Karpas-422 (cell line): ENCODE measurements around the gene S100G. TPM values are rescaled to one million over a fixed set of nuclear protein-coding genes. Genes with fewer than 3 reads are reported as not detected.

Experiments
- DNase-seq: peaks from one replicate; pipeline ENCODE4 v3.0.0-alpha.2; 2015
- H2AFZ ChIP-seq: fragments of 200-600 bp; sonication (generic); 2 replicates; pipeline ENCODE4 v1.6.1; 2014; ENCODE audit warnings: antibody characterized with exemption, low read length, mixed read lengths
- H3K27ac ChIP-seq: fragments of 200-600 bp; sonication (generic); 2 replicates; pipeline ENCODE4 v1.5.1; 2014; ENCODE audit warnings: mild to moderate bottlenecking, low read length, moderate library complexity
- H3K27me3 ChIP-seq: fragments of 200-600 bp; sonication (generic); 2 replicates; pipeline ENCODE4 v1.6.1; 2014; ENCODE audit warnings: low read length, mixed read lengths
- H3K36me3 ChIP-seq: fragments of 200-600 bp; sonication (generic); 2 replicates; pipeline ENCODE4 v1.6.1; 2014; ENCODE audit warnings: low read length, mixed read lengths; ENCODE audit not compliant: insufficient read depth
- H3K4me1 ChIP-seq: fragments of 200-600 bp; sonication (generic); 2 replicates; pipeline ENCODE4 v1.6.1; 2014; ENCODE audit warnings: mild to moderate bottlenecking, low read length, mixed read lengths
- H3K4me2 ChIP-seq: fragments of 200-600 bp; sonication (generic); 2 replicates; pipeline ENCODE4 v1.6.1; 2014; ENCODE audit warnings: low read length, low read depth, mild to moderate bottlenecking; ENCODE audit not compliant: poor library complexity, severe bottlenecking
- H3K4me3 ChIP-seq: fragments of 200-600 bp; sonication (generic); 2 replicates; pipeline ENCODE4 v1.5.1; 2014; ENCODE audit warnings: mild to moderate bottlenecking, antibody characterized with exemption, low read length, mixed read lengths
- H3K79me2 ChIP-seq: fragments of 200-600 bp; sonication (generic); 2 replicates; pipeline ENCODE4 v1.6.1; 2014; ENCODE audit warnings: mild to moderate bottlenecking, low read length, mixed read lengths
- H3K9ac ChIP-seq: fragments of 200-600 bp; sonication (generic); 2 replicates; pipeline ENCODE4 v1.6.0; 2014; ENCODE audit warnings: low read length
- H3K9me2 ChIP-seq: fragments of 200-600 bp; sonication (generic), shearing (Covaris generic); replicated peaks from 2 replicates; pipeline ENCODE4 v1.6.0; 2014; ENCODE audit warnings: mild to moderate bottlenecking, low read length, moderate library complexity; ENCODE audit not compliant: insufficient read depth
- H3K9me3 ChIP-seq: fragments of 300-700, 200-600 bp; sonication (generic); 2 replicates; pipeline ENCODE4 v1.6.1; 2014; ENCODE audit warnings: low read length, mixed read lengths
- H4K20me1 ChIP-seq: fragments of 200-600 bp; sonication (generic); 2 replicates; pipeline ENCODE4 v1.6.1; 2014; ENCODE audit warnings: mild to moderate bottlenecking, antibody characterized with exemption, low read length, low read depth; ENCODE audit not compliant: insufficient read depth
- total RNA-seq: library from RNA; depleted of rRNA; stranded (reverse); fragments of >200 nt; shearing (Covaris generic); gene quantifications from 2 replicates; pipeline ENCODE4 v1.2.3, GENCODE V29; 2014; ENCODE audit warnings: low replicate concordance

S100G gene
- total RNA-seq, 1 experiment from 2014 or later: not detected

DNA sequence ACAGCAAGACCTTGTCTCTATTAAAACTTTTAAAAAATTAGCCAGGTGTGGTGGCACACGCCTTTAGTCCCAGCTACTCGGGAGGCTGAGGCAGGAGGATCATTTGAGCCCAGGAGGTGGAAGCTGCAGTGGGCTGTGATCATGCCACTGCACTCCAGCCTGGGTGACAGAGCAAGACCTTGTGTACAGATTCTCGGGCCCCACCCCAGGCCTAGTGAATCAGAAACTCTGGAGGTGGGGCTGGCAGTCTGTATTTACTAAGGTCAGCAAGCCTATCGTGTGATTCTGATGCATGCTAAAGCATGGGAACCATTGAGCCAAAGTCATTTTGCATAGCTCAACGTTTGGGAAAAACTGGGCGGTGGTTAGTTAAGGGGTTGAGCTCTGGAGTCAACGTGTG, 3.5 kb downstream of the S100G start:
- Histone ChIP-seq H3K9me3 (no peaks in the 10 kb centered on the region), H3K79me2 (no peaks in the 10 kb centered on the region), H3K9me2 (no peaks in the 10 kb centered on the region), H3K4me2 (no peak overlapping the region), H4K20me1 (no peaks in the 10 kb centered on the region), H3K4me1 (no peaks in the 10 kb centered on the region), H3K36me3 (no peaks in the 10 kb centered on the region), H3K9ac (no peak overlapping the region), H3K27ac (no peak overlapping the region), H3K27me3 (no peaks in the 10 kb centered on the region), H2AFZ (no peak overlapping the region), H3K4me3 (no peak overlapping the region)
- no peak for DNase-seq

- Histone ChIP-seq H3K79me2 (no peaks in the 10 kb centered on the region), H3K36me3 (no peaks in the 10 kb centered on the region), H2AFZ (no peak overlapping the region), H3K4me2 (no peak overlapping the region), H3K9ac (no peak overlapping the region), H3K9me2 (no peaks in the 10 kb centered on the region), H4K20me1 (no peaks in the 10 kb centered on the region), H3K4me3 (no peak overlapping the region), H3K4me1 (no peaks in the 10 kb centered on the region), H3K27ac (no peak overlapping the region), H3K9me3 (no peaks in the 10 kb centered on the region), H3K27me3 (no peaks in the 10 kb centered on the region)
- DNase-seq: no peak
These were observed 4.1 kb downstream of the S100G start for GRCh38 chrX:16654093-16654492.

- H3K9ac ChIP-seq: no peak overlapping the region
- no peaks in the 10 kb centered on the region for H3K9me2 ChIP-seq
- no peaks in the 10 kb centered on the region for H3K79me2 ChIP-seq
- no peak overlapping the region for H3K4me3 ChIP-seq
- no peak overlapping the region for H3K27ac ChIP-seq
- no peaks in the 10 kb centered on the region for H4K20me1 ChIP-seq
- DNase-seq: no peak
- no peaks in the 10 kb centered on the region for H3K27me3 ChIP-seq
- no peaks in the 10 kb centered on the region for H3K36me3 ChIP-seq
- H3K4me2 ChIP-seq: no peak overlapping the region
- no peak overlapping the region for H2AFZ ChIP-seq
- no peaks in the 10 kb centered on the region for H3K4me1 ChIP-seq
- no peaks in the 10 kb centered on the region for H3K9me3 ChIP-seq
These were observed 8.3 kb downstream of the S100G start for GRCh38 chrX:16658284-16658683.

GRCh38 chrX:16659321-16659720, 9.4 kb downstream of the S100G start:
- Histone ChIP-seq H3K4me1 (no peaks in the 10 kb centered on the region), H3K9me2 (no peaks in the 10 kb centered on the region), H3K79me2 (no peaks in the 10 kb centered on the region), H3K27me3 (no peaks in the 10 kb centered on the region), H3K27ac (no peak overlapping the region), H3K9me3 (no peaks in the 10 kb centered on the region), H2AFZ (no peak overlapping the region), H4K20me1 (no peaks in the 10 kb centered on the region), H3K36me3 (no peaks in the 10 kb centered on the region), H3K4me3 (no peak overlapping the region), H3K9ac (no peak overlapping the region), H3K4me2 (no peak overlapping the region)
- DNase-seq: no peak

DNA sequence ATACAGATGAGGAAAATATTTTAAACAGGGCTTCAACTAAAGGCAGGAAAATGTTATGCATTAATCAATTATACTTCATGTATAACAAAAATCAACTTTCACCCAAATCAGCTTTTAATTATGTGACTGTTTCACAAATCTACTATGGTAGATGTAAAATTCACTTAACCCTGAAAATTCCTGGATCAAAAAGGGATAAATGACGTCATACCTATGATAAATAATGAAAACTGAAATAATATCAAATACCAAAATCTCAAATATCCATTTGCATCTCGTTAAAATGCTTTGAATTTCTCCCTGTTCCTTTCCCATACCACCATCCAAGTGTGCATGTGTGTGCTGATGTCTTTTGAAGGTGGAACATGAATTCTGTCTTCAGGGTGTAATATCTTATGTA, 11.5 kb downstream of the S100G start:
- Histone ChIP-seq H3K79me2 (no peaks in the 10 kb centered on the region), H3K27ac (no peak overlapping the region), H3K27me3 (no peaks in the 10 kb centered on the region), H3K9ac (no peak overlapping the region), H3K36me3 (no peaks in the 10 kb centered on the region), H3K4me1 (no peaks in the 10 kb centered on the region), H3K4me2 (no peak overlapping the region), H4K20me1 (no peaks in the 10 kb centered on the region), H3K9me2 (no peaks in the 10 kb centered on the region), H3K9me3 (no peaks in the 10 kb centered on the region), H2AFZ (no peak overlapping the region), H3K4me3 (no peak overlapping the region)
- no peak for DNase-seq

DNA sequence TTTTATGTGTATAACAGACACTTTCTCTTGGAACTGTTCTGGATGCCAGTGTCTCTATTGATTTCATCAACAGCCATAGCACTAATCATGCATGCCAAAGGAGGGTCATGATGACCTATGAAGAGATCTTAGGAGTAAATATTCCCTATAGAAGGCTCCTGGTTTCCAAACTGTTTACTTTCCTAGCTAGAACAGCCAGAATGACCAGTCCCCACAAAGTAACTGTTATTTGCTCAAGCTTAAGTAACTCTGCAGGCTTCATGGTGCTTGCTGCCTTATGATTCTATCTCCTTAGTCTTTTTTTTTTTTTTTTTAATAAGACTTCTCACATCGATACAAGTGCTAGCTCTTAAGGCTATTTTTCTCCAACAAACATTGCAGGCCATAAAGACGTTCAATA, 12.4 kb downstream of the S100G start:
- H2AFZ ChIP-seq: no peak overlapping the region
- DNase-seq: no peak
- no peaks in the 10 kb centered on the region for H3K4me1 ChIP-seq
- H3K27me3 ChIP-seq: no peaks in the 10 kb centered on the region
- H3K36me3 ChIP-seq: no peaks in the 10 kb centered on the region
- no peaks in the 10 kb centered on the region for H3K9me3 ChIP-seq
- H3K4me3 ChIP-seq: no peak overlapping the region
- H3K9me2 ChIP-seq: no peaks in the 10 kb centered on the region
- H3K79me2 ChIP-seq: no peaks in the 10 kb centered on the region
- no peak overlapping the region for H3K4me2 ChIP-seq
- no peak overlapping the region for H3K9ac ChIP-seq
- no peak overlapping the region for H3K27ac ChIP-seq
- no peaks in the 10 kb centered on the region for H4K20me1 ChIP-seq

DNA sequence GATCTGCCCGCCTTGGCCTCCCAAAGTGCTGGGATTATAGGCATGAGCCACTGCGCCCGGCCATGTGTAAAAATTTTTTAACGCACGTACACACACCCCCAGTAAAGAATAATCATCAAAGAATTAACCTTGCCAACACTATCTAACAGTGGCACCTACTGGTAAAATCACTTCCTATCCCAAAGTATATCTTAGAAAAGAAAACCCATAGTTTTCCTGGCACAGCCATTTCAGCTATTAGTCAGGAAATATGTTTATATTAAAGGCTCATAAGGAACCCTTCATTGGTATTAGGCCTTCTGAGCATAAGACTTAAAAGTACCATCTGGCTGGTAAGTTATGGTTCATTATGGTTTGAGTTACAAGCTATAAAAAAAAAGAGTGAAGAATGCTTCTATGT, 14.1 kb downstream of the S100G start:
- Histone ChIP-seq H3K9me2 (no peaks in the 10 kb centered on the region), H3K9ac (no peak overlapping the region), H3K4me2 (no peak overlapping the region), H3K27me3 (no peaks in the 10 kb centered on the region), H4K20me1 (no peaks in the 10 kb centered on the region), H3K4me3 (no peak overlapping the region), H3K27ac (no peak overlapping the region), H3K9me3 (no peaks in the 10 kb centered on the region), H2AFZ (no peak overlapping the region), H3K79me2 (no peaks in the 10 kb centered on the region), H3K36me3 (no peaks in the 10 kb centered on the region), H3K4me1 (no peaks in the 10 kb centered on the region)
- DNase-seq: no peak

GRCh38 chrX:16664626-16665025, 14.7 kb downstream of the S100G start:
- no peaks in the 10 kb centered on the region for H4K20me1 ChIP-seq
- H3K9ac ChIP-seq: no peak overlapping the region
- H2AFZ ChIP-seq: no peak overlapping the region
- H3K27ac ChIP-seq: no peak overlapping the region
- H3K27me3 ChIP-seq: no peaks in the 10 kb centered on the region
- no peaks in the 10 kb centered on the region for H3K4me1 ChIP-seq
- no peaks in the 10 kb centered on the region for H3K9me3 ChIP-seq
- H3K4me3 ChIP-seq: no peak overlapping the region
- H3K79me2 ChIP-seq: no peaks in the 10 kb centered on the region
- H3K9me2 ChIP-seq: no peaks in the 10 kb centered on the region
- no peaks in the 10 kb centered on the region for H3K36me3 ChIP-seq
- DNase-seq: no peak
- no peak overlapping the region for H3K4me2 ChIP-seq

DNA sequence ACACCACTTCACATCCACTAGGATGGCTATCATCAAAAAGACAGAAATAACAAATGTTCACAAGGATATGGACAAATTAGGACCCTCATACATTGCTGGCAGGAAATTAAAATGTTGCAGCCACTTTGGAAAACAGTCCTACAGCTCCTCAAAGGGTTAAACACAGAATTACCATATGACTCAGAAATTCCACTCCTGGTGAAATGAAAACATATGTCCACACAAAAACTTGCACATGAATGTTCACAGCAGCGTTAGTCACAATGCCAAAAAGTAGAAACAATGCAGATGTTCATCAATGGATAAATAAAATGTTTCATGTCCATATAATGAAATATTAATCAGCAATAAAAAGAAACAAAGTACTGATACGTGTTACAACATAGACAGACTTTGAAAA, 15.1 kb downstream of the S100G start:
- Histone ChIP-seq H3K9me2 (no peaks in the 10 kb centered on the region), H3K9me3 (no peaks in the 10 kb centered on the region), H3K4me3 (no peak overlapping the region), H3K27me3 (no peaks in the 10 kb centered on the region), H3K4me2 (no peak overlapping the region), H3K4me1 (no peaks in the 10 kb centered on the region), H3K79me2 (no peaks in the 10 kb centered on the region), H3K27ac (no peak overlapping the region), H3K9ac (no peak overlapping the region), H3K36me3 (no peaks in the 10 kb centered on the region), H2AFZ (no peak overlapping the region), H4K20me1 (no peaks in the 10 kb centered on the region)
- no peak for DNase-seq
